ENCODE results near the gene OAT. TPM values are rescaled to one million over a fixed set of nuclear protein-coding genes. Genes with fewer than 3 reads are reported as not detected.

Gene OAT
- polyA plus RNA-seq, 1 experiment: 112 TPM

- TF ChIP-seq CTCF (IDR thresholded peaks at IDR 0.05; ENCODE audit: insufficient read depth, low read depth, low read length): peak; percentile 69
- Histone ChIP-seq H3K4me3 (ENCODE audit: low read depth, low read length) (no peak overlapping the region), H3K27me3 (ENCODE audit: control insufficient read depth, insufficient read depth, low read length) (no peaks in the 10 kb centered on the region), H3K36me3 (ENCODE audit: control insufficient read depth, insufficient read depth, low read length) (peaks cover 16% of the 10 kb centered on the region)
- POLR2A ChIA-PET: no interaction called here
- no peak for DNase-seq (ENCODE audit: low read depth)
- CTCF ChIA-PET: interaction anchor here (1.1 to 2.8 kb wide), 10 partner anchors 10 to 423 kb away, joined by 3 to 23 read pairs (median 8); no protein-coding TSS in a partner anchor
Measured at GRCh38 chr10:124403548-124403947, 15.2 kb downstream of the OAT start.

- ChIA-PET POLR2A (no interaction called here), CTCF (interaction anchor here (0.6 to 15.8 kb wide), 2 partner anchors 408 to 1395 kb away, joined by 3 to 316 read pairs; no protein-coding TSS in a partner anchor)
- peaks cover 18% of the 10 kb centered on the region for H3K36me3 ChIP-seq (ENCODE audit: control insufficient read depth, insufficient read depth, low read length)
- H3K27me3 ChIP-seq (ENCODE audit: control insufficient read depth, insufficient read depth, low read length): no peaks in the 10 kb centered on the region
- TF ChIP-seq CTCF (IDR thresholded peaks at IDR 0.05; ENCODE audit: insufficient read depth, low read depth, low read length): no peak
- no peak overlapping the region for H3K4me3 ChIP-seq (ENCODE audit: low read depth, low read length)
- no peak for DNase-seq (ENCODE audit: low read depth)
Measured at GRCh38 chr10:124402273-124402672, 16.4 kb downstream of the OAT start.

- H3K36me3 ChIP-seq (ENCODE audit: control insufficient read depth, insufficient read depth, low read length): peaks cover 16% of the 10 kb centered on the region
- POLR2A ChIA-PET: no interaction called here
- no peak for TF ChIP-seq CTCF (IDR thresholded peaks at IDR 0.05; ENCODE audit: insufficient read depth, low read depth, low read length)
- DNase-seq (ENCODE audit: low read depth): no peak
- no peaks in the 10 kb centered on the region for H3K27me3 ChIP-seq (ENCODE audit: control insufficient read depth, insufficient read depth, low read length)
- CTCF ChIA-PET: interaction anchor here (15.8 kb wide), 1 partner anchor 407 kb away, joined by 316 read pairs; no protein-coding TSS in a partner anchor
- no peak overlapping the region for H3K4me3 ChIP-seq (ENCODE audit: low read depth, low read length)
Measured at GRCh38 chr10:124401633-124402032, 17.1 kb downstream of the OAT start.

GRCh38 chr10:124394583-124394982 lies 24.1 kb downstream of the OAT start:
- Histone ChIP-seq H3K27me3 (ENCODE audit: control insufficient read depth, insufficient read depth, low read length) (no peaks in the 10 kb centered on the region), H3K4me3 (ENCODE audit: low read depth, low read length) (no peak overlapping the region), H3K36me3 (ENCODE audit: control insufficient read depth, insufficient read depth, low read length) (peaks cover 4% of the 10 kb centered on the region)
- ChIA-PET CTCF (interaction anchor here (0.9 to 15.8 kb wide), 4 partner anchors 8 to 400 kb away, joined by 3 to 316 read pairs (median 14); no protein-coding TSS in a partner anchor), POLR2A (interaction anchor here (0.6 kb wide), 1 partner anchor 25 kb away, joined by 3 read pairs; no protein-coding TSS in a partner anchor)
- TF ChIP-seq CTCF (IDR thresholded peaks at IDR 0.05; ENCODE audit: insufficient read depth, low read depth, low read length): no peak
- no peak for DNase-seq (ENCODE audit: low read depth)

GRCh38 chr10:124392626-124393342 lies 25.9 kb downstream of the OAT start:
- no peaks in the 10 kb centered on the region for H3K27me3 ChIP-seq (ENCODE audit: control insufficient read depth, insufficient read depth, low read length)
- TF ChIP-seq CTCF (IDR thresholded peaks at IDR 0.05; ENCODE audit: insufficient read depth, low read depth, low read length): no peak
- CTCF ChIA-PET: interaction anchor here (1.3 to 15.8 kb wide), 4 partner anchors 11 to 399 kb away, joined by 3 to 316 read pairs (median 14); no protein-coding TSS in a partner anchor
- DNase-seq (ENCODE audit: low read depth): no peak
- peaks cover 3% of the 10 kb centered on the region for H3K36me3 ChIP-seq (ENCODE audit: control insufficient read depth, insufficient read depth, low read length)
- POLR2A ChIA-PET: no interaction called here
- H3K4me3 ChIP-seq (ENCODE audit: low read depth, low read length): no peak overlapping the region
